Heart right ventricle (tissue), 16 donors: ENCODE measurements around the gene ZCCHC4. TPM values are rescaled to one million over a fixed set of nuclear protein-coding genes. Genes with fewer than 3 reads are reported as not detected.

Source experiments
- ATAC-seq, 8 donors: fragments of 200-7000 bp; cut with Tn5 transposase; one replicate each; pipeline ENCODE4 v1.9.1; 2020; ENCODE audit warnings: mild to moderate bottlenecking in 8 of 8, moderate library complexity in 8 of 8, moderate number of reproducible peaks in 1 of 8
- DNase-seq, 2 donors: peaks; one replicate each; pipeline ENCODE4 v3.0.0-alpha.2; 2020
- H3K27ac ChIP-seq, 10 donors: fragments of 200-600 bp; sonication (generic) in 2 of 10; one replicate each; pipeline versions ENCODE4 v1.5.0 to v1.8.0; 2020 to 2022; ENCODE audit warnings: mild to moderate bottlenecking in 3 of 10
- H3K27me3 ChIP-seq, 7 donors: fragments of 200-600 bp; one replicate each; pipeline ENCODE4 v1.8.0; 2021 to 2022; ENCODE audit warnings: mild to moderate bottlenecking in 2 of 7
- H3K36me3 ChIP-seq, 9 donors: fragments of 200-600 bp; sonication (generic) in 1 of 9; one replicate each; pipeline versions ENCODE4 v1.5.0 to v1.8.0; 2020 to 2022; ENCODE audit warnings: mild to moderate bottlenecking in 2 of 9
- H3K4me1 ChIP-seq, 9 donors: fragments of 200-600 bp; sonication (generic) in 1 of 9; one replicate each; pipeline versions ENCODE4 v1.5.0 to v1.8.0; 2020 to 2022; ENCODE audit warnings: mild to moderate bottlenecking in 4 of 9
- H3K4me3 ChIP-seq, 10 donors: fragments of 200-600 bp; sonication (generic) in 2 of 10; one replicate each; pipeline versions ENCODE4 v1.5.0 to v1.8.0; 2020 to 2022; ENCODE audit warnings: mild to moderate bottlenecking in 7 of 10, moderate library complexity in 2 of 10
- H3K9me3 ChIP-seq, 11 donors: fragments of 200-600 bp in 10 of 11; sonication (generic) in 2 of 11; one replicate each; pipeline versions ENCODE4 v1.5.0 to v1.8.0; 2013 to 2022; ENCODE audit warnings: mild to moderate bottlenecking in 2 of 11, control low read depth in 1 of 11, moderate library complexity in 1 of 11
- WGBS, 2 donors: extraction: QIAGEN DNeasy Blood & Tissue Kit; methylation state at CpG; one replicate each; pipeline ENCODE4 v1.1.7; 2013; ENCODE audit warnings: inconsistent platforms in 1 of 2; 5-methylcytosine and 5-hydroxymethylcytosine counted together
- intact Hi-C, 10 donors: fragments of 100-400 bp; cut with DNase I; formaldehyde crosslinking; loops; one replicate each; pipeline versions ENCODE4 v1.11.1 to v1.14.2; 2022
- polyA plus RNA-seq, 2 donors: library from polyadenylated mRNA; stranded (reverse); fragments of 200-250 nt; gene quantifications; one replicate each; pipeline ENCODE4 v1.2.3, GENCODE V29; 2013
- total RNA-seq, 10 donors: library from RNA; stranded (reverse); fragmentation: NEBNext Ultra II Directional in 3 of 10; extraction: Animal tissue kit (Norgen Biotek cat#: 25700) in 3 of 10; gene quantifications; one replicate each; pipeline versions ENCODE4 v1.2.1 to v1.2.4, GENCODE V29; 2021 to 2023
- TF ChIP-seq, protein P1 (sequence below), 9 donors: fragments of 200-600 bp; sonication (generic) in 2 of 9; IDR thresholded peaks; one replicate each; pipeline versions ENCODE4 v1.5.0 to v1.8.0; 2021 to 2022; ENCODE audit warnings: antibody characterized with exemption in 9 of 9, mild to moderate bottlenecking in 5 of 9, moderate library complexity in 1 of 9
- donor health status: Arrhythmogenic right ventricular cardiomyopathy.
- donor health status: ischemic (EF 13 %, LVEDD 7.1; RV severe dilation, severe dysfunction).
- donor health status: healthy with polysubstance abuse.
- donor health status: DM: no; HTN: yes; CAD: no.
- donor health status: DM: no; HTN: no; CAD: no.
- donor health status: ischemic (EF 25% LVEDD 6.9; RV normal size, moderate dysfunction).
- donor health status: ischemic (EF 25% LVEDD 5.7; RV mildly dilated, moderate dysfunction).
- donor health status: healthy.
- donor health status: DM: yes; HTN: yes; CAD: no.
- donor health status: Ischemic cardiomyopathy.
- donor health status: ischemic (EF 35%, LVEDD 5.7; RV mildly dilated, moderate dysfunction).
- donor health status: nonischemic (EF 11% LVEDD 7.7; RV severe dilation, severe dysfunction).
- donor health status: DM: yes; HTN: yes; CAD: no.
- donor health status: PGD.
- donor health status: ischemic (EF 29% LVEDD 5.4; RV normal size, mild dysfunction).
- donor health status: nonischemic (EF 23%, LVEDD 6.1; RV moderate dilation, normal function).

The ZCCHC4 gene
- total and polyA plus RNA-seq, 12 donors = 3.8 to 10.9 (median 7.5) TPM

DNA sequence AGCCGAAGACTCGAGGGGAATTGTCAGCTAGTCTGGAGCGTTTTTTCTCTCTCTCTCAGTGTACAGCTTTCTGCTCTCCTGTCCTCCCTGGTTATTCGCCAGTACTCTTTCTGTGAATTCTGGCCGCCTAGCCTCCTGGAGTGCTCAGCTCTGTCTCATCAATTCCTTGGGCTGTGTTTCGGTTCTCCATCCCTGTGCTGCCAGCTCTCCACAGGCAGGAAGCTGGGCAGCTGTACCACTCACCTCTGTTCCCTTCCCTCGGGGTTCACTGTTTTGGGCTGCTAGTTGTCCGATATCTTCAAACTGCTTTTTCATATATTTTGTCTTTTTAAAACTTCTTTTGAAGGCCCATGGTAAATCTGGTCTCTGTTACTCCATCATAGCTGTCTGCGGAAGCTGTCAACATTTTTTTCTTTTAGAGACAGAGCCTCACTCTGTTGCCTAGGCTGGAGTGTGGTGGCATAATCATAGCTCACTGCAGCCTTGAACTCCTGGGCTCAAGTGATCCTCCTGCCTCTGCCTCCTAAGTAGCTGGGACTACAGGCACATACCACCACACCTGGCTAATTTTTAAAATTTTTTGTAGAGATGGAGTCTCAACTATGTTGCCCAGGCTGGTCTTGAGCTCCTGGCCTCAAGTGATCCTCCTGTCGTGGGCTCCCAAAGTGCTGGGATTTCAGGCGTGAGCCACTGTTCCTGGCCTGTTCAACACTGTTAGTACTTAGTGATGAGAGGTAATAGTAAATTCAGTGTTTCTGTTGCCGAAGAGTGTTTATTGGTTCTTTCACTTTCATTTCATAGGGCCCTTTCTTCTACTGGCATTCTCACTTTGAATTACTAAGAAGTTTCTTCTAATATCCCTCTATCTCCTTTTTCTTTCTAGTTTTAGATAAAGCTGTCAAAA is 18.6 kb downstream of the ZCCHC4 start:
- Histone ChIP-seq H3K36me3 (peaks cover 0 to 27% (median 0%) of the 10 kb centered on the region in 9 donors), H3K27ac (peak overlapping the region in 1 of 10 donors; percentile 66), H3K9me3 (no peaks in the 10 kb centered on the region), H3K4me1 (peaks cover 0 to 14% (median 0%) of the 10 kb centered on the region in 9 donors), H3K27me3 (no peaks in the 10 kb centered on the region), H3K4me3 (peak overlapping the region in 1 of 10 donors; percentile 18)
- 87 to 88% methylated on average over 12 of the region's 12 CpGs for WGBS, 2 donors
- TF ChIP-seq, protein P1, sequence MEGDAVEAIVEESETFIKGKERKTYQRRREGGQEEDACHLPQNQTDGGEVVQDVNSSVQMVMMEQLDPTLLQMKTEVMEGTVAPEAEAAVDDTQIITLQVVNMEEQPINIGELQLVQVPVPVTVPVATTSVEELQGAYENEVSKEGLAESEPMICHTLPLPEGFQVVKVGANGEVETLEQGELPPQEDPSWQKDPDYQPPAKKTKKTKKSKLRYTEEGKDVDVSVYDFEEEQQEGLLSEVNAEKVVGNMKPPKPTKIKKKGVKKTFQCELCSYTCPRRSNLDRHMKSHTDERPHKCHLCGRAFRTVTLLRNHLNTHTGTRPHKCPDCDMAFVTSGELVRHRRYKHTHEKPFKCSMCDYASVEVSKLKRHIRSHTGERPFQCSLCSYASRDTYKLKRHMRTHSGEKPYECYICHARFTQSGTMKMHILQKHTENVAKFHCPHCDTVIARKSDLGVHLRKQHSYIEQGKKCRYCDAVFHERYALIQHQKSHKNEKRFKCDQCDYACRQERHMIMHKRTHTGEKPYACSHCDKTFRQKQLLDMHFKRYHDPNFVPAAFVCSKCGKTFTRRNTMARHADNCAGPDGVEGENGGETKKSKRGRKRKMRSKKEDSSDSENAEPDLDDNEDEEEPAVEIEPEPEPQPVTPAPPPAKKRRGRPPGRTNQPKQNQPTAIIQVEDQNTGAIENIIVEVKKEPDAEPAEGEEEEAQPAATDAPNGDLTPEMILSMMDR (IDR thresholded peaks at IDR 0.05) = no peak
- intact Hi-C loops = no loop called here
- DNase-seq (no peak), ATAC-seq (no peak)

GRCh38 chr4:25343671-25344070 is 31.1 kb downstream of the ZCCHC4 start:
- DNase-seq = no peak
- Histone ChIP-seq H3K27me3 (no peaks in the 10 kb centered on the region), H3K27ac (no peak overlapping the region), H3K36me3 (peaks cover 0 to 25% (median 0%) of the 10 kb centered on the region in 9 donors), H3K4me1 (peaks cover 0 to under 1% (median 0%) of the 10 kb centered on the region in 9 donors), H3K9me3 (no peaks in the 10 kb centered on the region), H3K4me3 (no peak overlapping the region)
- 96 to 100% methylated on average over 2 of the region's 2 CpGs for WGBS, 2 donors
- no peak for ATAC-seq
- TF ChIP-seq, protein P1 (IDR thresholded peaks at IDR 0.05) = no peak
- intact Hi-C loops = no loop called here

DNA sequence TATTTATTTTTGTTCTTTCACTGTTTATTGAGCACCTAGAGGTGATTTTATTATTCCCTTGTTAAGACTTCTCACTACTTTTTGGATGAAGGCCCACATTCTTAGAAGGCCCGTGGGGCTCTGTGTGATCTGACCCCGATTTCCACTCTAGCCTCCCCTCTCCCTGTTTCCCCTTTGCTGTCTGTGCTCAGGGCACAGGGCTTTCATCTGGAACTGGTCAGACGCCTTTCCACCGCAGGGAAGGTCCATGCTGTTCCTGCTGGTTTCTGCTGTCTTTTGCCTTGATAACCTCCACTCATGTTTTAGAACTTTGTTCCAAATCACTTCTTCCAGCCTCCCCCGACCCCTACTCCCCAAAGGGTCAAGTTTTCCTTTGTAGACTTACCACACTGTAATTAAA is 33.2 kb downstream of the ZCCHC4 start:
- Histone ChIP-seq H3K27ac (no peak overlapping the region), H3K9me3 (no peaks in the 10 kb centered on the region), H3K27me3 (no peaks in the 10 kb centered on the region), H3K4me1 (peaks cover 0 to 6% (median 0%) of the 10 kb centered on the region in 9 donors), H3K4me3 (no peak overlapping the region), H3K36me3 (peaks cover 0 to 22% (median 0%) of the 10 kb centered on the region in 9 donors)
- ATAC-seq (no peak), DNase-seq (no peak)
- intact Hi-C loops = no loop called here
- TF ChIP-seq, protein P1 (IDR thresholded peaks at IDR 0.05) = no peak
- WGBS, 2 donors = 68 to 77% methylated on average over 5 of the region's 5 CpGs

GRCh38 chr4:25346913-25347312 is 34.3 kb downstream of the ZCCHC4 start:
- Histone ChIP-seq H3K4me3 (no peak overlapping the region), H3K4me1 (peaks cover 0 to 6% (median 0%) of the 10 kb centered on the region in 9 donors), H3K27me3 (no peaks in the 10 kb centered on the region), H3K9me3 (no peaks in the 10 kb centered on the region), H3K27ac (no peak overlapping the region), H3K36me3 (peaks cover 0 to 34% (median 0%) of the 10 kb centered on the region in 9 donors)
- ATAC-seq = no peak
- DNase-seq = no peak
- TF ChIP-seq, protein P1 (IDR thresholded peaks at IDR 0.05) = no peak
- 93% methylated on average over 3 of the region's 3 CpGs for WGBS, 2 donors
- intact Hi-C loops = no loop called here
